IPS-11a (cell line): ENCODE measurements around the gene PBX3.

Source experiments
- H3K4me3 ChIP-seq: one replicate; pipeline ENCODE4 v1.5.1; 2013; ENCODE audit warnings: low read depth, low read length, control low read depth

The PBX3 gene

DNA sequence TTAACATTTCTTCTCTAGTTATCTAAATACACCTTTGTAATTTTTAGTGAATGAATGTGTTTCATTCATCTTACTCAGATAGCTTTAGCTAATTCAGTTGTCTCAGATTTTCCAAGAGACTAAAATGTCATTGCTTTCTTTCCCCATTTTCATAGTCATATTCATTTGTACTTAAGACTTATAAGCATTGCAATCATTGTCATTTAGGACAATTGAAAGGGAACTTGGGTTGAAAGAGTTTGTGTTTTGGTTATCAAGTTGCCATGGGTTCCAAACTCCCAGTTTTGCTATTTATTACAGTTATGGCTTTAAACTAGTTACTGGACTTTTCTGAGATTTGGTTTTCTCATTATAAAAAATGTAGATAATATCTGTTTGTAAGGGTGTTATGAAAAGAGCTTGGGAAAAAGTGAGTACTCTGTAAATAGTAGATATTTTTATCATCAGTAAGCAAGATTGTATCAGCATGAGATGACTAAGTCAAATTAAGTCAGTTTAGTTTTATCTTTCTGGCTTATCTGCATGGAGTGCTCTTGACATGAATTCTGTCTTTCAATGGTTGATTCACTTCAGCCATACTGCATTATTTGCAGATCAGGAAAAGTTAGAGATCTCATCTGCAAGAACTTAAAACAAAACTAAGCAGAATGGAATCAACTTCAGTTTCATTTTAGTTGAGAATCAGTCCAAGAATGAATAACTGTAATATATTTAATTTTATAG is 107.5 kb downstream of the PBX3 start:
- H3K4me3 ChIP-seq, result no peak overlapping the region

DNA sequence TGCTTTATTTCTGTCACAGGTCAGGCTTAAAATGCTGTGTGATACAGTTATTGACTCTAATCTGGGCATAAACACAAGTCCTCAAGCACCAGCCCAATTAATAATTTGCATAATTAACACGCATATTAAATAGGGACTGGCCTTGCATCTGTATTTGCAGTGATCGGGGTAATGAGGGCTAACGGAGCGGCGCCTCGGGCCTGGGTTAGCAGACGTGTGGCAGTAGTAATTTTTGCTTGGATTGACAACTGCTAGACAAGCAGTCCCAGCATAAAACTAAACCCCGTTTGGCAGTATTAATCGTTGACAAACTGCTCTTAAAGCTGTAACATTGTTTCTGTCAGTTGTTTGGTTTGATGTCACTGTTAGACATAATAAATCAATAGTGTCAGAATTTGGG is 109.2 kb downstream of the PBX3 start:
- H3K4me3 ChIP-seq, result no peak overlapping the region

DNA sequence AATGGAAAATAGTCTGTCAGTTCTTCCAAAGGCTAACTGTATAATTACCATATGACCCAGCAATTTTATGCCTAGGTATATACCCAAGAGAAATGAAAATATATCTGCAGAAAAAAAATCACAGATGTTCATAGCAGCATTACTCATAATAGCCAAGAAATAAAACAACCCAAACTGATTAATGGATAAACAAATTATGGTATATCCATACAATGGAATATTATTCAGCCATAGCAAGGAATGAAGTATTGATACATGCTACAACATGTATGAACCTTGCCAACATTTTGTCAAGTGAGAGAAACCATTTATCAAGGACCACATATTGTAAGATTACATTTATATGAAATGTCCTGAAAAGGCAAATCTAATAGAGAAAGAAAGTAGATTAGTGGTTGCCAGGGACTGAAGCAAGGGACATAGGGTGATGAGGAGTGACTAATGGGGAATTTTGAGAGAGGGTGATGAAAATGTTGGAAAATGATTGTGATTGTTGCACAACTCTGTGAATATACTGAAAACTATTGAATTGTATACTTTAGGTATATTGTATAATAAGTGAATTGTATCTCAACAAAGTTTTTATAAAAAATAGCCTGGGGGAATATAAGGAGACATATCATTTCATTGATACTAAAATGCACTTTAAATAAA is 114.4 kb downstream of the PBX3 start:
- H3K4me3 ChIP-seq, result no peak overlapping the region

DNA sequence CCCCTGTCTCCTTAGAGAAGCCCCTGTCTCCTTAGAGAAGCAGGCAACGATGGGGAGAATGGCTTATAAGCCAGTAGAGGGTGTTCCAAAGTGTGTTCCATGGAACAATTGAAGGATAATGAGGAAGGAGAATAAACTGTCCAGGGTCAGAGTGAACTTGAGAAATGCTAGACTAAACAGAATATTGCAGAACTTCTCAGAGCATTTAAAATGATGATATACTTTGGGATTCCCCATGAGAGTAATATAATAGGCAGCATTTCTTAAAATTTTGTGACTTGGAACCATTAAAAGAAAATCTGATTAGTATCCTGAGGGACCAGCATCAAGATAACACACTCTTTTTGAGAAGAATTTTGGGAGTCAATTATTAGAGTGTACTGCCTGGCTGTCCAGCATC is 116.8 kb downstream of the PBX3 start:
- H3K4me3 ChIP-seq, result no peak overlapping the region

DNA sequence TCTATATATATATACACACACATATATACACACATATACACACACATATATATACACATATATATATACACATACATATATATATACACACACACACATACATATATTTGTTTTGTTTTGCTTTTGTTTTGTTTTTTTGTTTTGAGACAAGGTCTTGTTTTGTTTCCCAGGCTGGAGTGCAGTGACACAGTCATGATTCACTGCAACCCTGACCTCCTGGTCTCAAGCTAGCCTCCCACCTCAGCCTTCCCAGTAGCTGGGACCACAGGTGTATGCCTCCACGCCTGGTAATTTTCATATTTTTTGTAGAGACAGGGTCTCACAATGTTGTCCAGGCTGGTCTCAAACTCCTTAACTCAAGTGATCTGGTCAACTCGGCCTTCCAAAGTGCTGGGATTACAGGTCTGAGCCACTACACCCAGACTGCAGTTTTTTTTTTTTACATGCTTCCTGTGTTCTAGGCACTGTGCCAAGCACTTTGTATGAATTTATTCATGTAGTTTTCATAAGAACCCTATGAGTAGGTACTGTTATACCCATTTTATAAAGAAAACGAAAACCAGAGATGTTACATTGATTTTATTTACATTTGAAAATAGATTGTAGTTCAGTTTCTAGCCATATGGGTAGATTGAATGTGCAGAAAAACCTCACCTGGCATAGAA is 120.7 kb downstream of the PBX3 start:
- H3K4me3 ChIP-seq, result no peak overlapping the region

DNA sequence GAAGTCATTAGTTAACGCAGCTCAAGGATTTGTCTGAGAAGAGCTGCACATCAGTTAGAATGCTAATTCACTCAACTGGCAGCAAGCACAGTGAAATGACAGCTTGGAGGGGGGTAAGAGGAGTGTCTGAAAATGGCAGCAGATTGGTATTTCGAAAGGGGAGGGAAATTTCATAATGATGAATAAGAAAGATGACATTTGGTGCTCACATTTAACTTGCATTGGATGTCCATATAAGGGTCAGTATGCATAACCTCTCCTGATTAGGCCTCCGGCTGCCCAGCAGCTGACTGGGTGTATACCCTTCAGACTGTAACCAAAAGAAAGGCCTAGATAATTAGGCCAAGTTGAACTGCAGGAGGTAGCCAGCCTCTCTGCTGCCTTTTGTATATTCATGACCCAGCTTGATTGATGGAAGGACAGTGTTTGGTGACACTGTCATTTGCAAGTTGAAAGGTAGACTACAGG is 131.0 kb downstream of the PBX3 start:
- H3K4me3 ChIP-seq, result no peak overlapping the region

DNA sequence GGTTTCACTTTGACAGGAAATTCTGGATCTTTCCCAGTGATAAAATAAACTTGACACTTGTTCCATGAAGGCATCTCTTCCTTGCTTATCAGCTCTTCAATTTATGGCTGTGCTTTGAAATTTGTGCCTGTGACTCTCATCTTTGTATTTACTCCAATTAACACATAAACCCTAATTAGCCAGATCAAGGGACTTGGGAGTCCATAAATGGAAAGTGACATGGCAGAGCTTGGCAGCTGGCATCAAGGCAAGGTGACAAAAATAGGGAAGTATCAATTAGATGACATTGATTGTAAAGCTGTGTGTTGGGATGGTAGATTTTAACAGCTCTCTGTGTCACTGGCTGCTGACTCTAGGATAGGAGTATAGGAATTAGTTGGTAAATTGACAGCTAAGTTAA is 133.9 kb downstream of the PBX3 start:
- no peak overlapping the region for H3K4me3 ChIP-seq

DNA sequence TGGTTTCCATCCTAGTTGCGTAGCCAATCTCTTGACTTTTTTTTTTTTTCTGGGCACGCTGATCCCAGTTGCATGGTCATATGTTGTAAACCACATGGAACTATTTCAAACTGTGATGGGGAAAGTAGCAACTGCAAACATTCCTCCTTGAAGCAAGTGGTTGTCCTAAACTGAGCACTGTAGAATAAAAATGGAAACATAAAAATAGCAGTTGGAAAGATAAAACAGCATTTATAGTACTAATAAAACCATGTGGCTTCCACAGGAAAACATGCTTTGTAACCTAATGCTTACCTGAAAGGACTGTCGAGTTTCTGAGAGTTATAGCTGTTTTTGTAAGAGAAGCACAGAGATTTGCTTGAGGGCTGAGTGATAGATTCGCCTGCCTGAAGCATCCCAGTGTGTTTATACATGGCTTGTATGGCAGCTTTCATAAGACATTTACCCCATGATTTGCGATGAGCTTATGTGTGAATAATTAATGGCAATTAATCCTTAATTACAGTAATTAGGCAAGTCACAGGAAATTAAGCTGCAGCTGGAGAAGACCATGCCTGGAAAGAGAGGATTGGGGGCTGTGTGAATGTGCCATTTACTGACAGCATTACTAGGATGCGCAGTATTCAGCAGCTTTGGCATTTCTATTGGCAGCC is 136.5 kb downstream of the PBX3 start:
- H3K4me3 ChIP-seq, result no peak overlapping the region

DNA sequence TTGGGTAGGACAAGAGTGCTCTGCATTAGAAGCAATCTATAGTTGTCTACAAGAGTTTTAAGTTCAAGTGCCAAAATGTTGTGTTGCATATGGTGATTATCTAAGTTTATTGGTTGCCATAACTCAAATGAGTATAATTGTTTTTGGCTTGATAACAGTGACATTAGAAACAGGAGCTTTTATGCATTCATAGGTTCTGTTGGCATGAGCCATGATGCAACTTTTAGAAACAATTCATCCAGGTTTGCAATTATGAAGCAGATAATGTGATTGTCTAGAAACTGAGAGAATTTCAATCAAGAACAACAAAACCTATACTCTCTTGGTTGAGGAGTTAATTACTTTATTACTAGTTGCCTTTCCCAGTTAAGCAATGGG is 137.0 kb downstream of the PBX3 start:
- no peak overlapping the region for H3K4me3 ChIP-seq

DNA sequence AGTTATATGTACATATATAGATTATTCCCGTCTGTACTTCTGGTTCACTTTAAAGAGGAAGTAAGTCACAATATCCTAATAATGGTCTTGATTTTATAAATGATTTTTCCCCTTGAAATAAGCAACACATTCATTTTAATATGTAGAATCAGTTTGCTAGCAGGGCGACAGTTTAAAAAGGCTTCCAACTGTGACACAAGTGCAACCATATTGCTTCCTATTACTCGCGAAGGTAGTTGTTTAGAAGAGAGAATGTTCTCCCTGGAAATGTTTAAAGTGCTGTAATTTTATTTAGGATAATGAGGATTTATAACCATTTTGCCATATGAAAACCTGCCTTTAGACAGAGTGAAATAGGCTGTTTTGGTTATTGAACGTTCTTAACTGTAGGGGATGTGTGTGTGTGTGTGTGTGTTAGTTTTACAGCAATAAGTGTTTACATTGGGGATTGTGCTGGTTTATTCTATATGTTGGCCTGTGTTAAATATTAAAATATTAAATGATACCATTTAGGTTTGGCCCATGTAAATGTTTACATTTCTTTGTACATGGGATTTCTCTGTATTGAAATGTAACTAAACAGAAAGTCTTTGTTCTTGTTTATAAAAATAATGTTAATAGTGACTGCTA is 138.3 kb downstream of the PBX3 start:
- H3K4me3 ChIP-seq, result no peak overlapping the region

DNA sequence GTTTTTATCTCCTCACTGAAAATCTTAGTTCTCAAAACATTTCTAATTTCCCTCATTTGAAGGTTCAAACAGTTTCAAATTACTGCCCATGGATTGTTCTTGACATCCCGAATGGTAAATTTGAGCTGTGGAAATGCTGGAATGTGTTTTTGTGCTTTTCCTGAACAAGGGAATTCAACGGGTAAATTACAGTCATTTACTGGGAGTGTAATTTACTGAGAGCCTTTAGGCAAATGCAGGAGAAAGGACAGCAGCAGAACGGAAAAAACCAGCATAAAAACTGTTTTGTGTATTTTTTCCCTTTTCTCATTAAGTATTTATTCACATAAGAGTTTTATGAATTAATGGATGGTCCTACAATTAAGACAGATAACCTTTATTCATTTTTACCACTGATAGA is 139.2 kb downstream of the PBX3 start:
- H3K4me3 ChIP-seq, result no peak overlapping the region

DNA sequence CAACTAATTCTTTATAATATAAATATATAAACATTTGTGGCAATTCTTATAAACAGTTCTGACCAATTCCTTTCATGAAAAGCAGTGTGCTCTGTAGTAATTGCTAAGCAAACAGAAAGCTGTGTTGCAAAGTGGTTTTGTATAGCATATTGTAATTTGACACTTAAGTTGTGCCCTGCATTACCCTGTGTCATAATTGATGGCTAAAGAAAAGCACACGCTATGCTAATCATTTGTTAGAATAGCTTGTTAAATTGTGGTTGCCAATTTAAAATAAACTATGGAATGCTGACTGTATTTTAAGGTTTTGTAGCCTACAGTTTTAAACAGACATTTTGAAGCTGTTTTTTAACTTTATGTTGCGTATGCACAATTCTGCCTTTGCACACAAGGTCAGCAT is 140.0 kb downstream of the PBX3 start:
- no peak overlapping the region for H3K4me3 ChIP-seq

DNA sequence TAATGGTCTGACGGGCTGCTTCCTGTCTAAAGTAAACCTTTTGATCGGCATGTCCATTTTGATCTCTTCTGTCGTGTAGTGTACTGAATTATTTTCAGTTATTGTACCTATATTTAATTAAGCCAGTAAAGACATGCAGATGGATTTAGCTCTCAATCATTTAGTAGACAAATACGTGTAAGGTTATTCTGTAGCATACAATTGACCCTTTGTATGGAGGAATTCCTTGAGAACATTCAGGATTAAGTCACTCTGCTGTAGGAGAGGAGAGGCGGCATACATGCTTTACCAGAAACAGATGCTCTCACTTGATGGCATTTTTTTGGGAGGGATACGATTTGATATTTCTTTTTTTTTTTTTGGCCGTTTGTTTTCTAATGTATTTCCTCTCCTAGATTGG is 141.0 kb downstream of the PBX3 start:
- no peak overlapping the region for H3K4me3 ChIP-seq

DNA sequence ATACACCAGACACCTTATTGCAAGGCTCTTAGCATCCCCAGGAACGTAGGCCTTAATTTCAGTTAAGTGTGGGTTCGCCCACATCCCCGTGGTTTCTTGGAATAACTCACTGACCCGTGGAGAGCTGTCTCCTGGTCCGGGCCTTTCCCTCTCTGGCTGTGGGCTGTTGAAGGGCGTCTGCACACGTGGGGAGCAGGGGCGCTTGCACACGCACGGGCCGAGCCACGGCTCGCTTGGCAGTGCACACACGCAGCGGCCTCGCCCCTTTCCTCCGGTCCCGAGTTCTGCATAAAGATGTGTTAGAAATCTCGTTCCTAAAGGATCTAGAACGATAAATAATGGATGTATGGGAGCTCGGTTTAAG is 141.9 kb downstream of the PBX3 start:
- H3K4me3 ChIP-seq, result peak overlapping the region; percentile 43

DNA sequence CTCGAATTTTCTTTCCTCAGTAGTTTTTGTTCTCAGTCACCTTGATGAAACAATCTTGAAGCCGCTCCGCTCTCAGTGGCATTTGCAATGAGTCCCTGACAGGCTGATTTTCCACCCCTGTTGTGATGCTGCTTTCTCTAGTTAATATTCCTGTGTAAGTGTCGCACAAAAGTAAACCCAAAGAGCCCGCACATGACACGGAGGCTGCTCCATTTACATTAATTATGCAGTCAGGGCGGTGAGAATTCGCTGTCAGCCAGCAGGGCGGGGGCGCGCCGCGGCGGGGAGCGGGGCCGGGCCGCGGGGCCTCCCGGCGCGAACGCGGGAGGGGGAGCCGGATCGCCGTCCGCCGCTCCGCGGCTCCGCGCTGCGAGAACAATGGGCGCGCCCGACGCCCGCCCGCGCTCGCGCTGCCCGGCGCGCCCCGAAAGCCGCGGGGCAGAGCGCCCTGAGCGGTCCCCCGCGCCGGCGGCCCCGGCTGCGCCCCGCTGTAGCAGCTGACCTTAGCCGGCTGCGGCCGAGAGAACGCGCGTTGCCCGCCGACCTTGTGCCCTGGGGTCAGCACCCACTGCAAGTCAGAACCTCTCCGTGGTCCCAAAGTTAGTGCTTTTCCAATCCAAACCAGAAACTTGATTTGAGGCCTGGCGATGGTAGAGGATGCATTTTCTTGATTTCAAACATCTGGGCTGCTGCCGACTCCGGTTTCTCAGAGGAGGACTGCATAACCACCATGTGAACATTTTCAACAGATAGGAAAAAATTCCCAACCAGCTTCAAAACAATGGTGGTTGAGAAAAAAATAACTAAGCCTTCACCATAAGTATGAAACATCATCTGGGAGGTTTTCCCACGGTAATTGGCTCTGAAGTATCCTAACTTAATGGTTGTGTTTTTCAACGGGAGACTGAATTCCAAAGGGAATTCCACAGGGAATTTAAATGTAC is 142.6 kb downstream of the PBX3 start:
- peak overlapping the region; percentile 43 for H3K4me3 ChIP-seq

DNA sequence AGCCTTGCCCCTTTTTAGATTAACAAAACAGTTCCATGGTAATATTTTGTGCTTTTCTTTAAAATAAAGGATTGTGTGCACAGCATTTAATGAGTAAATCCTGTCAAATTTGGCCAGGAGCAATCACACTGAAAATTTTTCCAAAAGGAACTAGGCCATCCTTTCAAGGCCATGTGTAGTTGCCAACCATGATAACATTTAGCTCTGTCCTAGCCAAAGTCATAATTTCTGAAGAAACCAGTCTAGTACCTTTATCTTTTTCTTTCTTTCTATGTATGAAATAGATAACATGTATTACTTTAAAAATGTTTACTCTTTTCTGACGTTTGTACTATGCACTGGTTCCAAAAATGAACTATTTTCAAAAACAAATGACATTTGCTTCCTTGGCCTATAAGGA is 143.7 kb downstream of the PBX3 start:
- H3K4me3 ChIP-seq, result no peak overlapping the region

DNA sequence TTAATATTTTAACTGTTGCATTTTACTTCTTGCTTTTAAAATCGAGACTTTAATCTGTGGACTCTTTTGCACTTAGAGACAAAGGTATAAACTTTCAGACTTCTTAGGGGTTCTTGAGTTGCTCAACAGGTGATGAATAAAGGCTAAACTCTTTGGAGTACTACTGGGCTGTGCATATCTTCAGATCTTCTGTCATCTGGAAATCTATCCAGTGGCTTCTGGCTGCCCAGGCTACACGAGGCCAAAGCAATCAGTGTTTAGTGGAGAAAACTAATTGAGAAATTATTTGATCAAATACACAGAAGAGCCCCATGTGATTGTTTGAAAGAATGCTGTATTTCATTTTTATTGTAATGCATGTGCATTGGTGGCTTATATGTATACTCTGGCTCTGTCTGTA is 146.1 kb downstream of the PBX3 start:
- no peak overlapping the region for H3K4me3 ChIP-seq

DNA sequence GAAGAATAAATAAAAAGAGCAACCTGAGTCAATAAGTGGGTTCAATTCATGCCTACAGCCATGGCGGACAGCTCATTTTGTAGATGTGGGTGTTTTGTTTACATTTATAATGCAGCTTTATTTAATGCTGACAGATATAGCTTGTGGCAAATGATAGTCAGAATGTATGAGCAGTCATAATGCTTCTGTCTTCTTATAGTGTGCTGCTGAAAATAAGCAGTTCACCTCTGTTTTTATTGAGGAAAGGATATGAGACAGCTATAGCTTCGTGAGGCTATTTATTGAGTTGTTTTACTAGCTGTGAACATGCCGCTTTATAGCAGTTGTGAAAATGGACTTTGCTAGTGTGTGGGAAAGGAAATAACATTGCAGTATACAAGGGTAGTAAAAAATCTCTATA is 147.4 kb downstream of the PBX3 start:
- H3K4me3 ChIP-seq, result no peak overlapping the region

DNA sequence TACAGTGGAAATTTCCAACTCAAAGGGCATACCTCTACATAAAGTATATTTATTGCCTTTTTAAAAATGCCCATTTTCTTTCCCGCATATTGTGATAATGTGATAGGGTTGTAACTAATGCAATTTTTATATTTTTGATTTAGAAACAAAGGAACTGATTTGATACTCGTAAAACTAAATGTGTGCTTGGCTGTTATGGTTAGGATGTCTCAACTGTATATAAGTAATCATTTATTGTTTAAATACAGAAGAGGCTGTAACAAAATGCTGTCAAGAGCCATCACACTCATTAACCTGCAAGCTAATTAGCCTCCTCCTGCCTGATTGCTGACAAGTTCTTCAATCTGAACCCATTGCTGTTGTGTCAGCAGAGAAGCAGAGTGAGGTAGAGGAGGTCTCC is 149.2 kb downstream of the PBX3 start:
- no peak overlapping the region for H3K4me3 ChIP-seq

DNA sequence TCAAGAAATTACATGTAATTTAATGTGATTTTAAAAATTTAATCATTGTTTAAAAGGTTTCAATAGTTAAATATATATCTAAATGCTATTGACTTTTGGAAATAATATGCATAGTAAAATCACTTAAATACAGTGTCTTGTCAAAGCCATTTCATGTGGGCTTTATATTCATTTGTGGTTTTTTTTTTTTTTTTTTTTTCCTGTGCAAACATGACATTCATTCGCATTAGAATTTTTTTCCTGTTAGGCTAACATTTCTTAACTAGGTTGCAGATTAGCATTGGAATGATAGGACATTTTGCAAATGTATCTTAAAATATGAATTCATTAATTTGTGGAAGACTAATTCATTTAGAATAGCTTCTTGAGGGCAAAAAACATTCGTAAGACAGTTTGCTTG is 149.8 kb downstream of the PBX3 start:
- no peak overlapping the region for H3K4me3 ChIP-seq
